GM12875 (cell line): Measurements from ENCODE around the gene IGFL3.

Experiments
- H3K4me3 ChIP-seq: one replicate; pipeline ENCODE4 v1.5.1; 2011; ENCODE audit warnings: low read depth, low read length, control low read depth
- CTCF ChIP-seq: IDR thresholded peaks from 2 replicates; pipeline ENCODE4 v1.5.1; 2011; ENCODE audit warnings: low read depth, mild to moderate bottlenecking, control low read depth, inconsistent platforms, low read length, moderate library complexity, borderline replicate concordance; ENCODE audit not compliant: insufficient read depth

IGFL3 gene

GRCh38 chr19:46150606-46151005 is 26.1 kb upstream of the IGFL3 start:
- no peak overlapping the region for H3K4me3 ChIP-seq
- TF ChIP-seq CTCF = no peak

- no peak within 1 kb of the TSS for H3K4me3 ChIP-seq
- TF ChIP-seq CTCF = no peak
Observed at GRCh38 chr19:46147791-46148288, 23.4 kb upstream of the IGFL3 start, which contains the start of gene IGFL2. Gene IGFL2 (plus strand): TSS chr19:46148238. CDS start chr19:46148279, 41 bp downstream.

DNA sequence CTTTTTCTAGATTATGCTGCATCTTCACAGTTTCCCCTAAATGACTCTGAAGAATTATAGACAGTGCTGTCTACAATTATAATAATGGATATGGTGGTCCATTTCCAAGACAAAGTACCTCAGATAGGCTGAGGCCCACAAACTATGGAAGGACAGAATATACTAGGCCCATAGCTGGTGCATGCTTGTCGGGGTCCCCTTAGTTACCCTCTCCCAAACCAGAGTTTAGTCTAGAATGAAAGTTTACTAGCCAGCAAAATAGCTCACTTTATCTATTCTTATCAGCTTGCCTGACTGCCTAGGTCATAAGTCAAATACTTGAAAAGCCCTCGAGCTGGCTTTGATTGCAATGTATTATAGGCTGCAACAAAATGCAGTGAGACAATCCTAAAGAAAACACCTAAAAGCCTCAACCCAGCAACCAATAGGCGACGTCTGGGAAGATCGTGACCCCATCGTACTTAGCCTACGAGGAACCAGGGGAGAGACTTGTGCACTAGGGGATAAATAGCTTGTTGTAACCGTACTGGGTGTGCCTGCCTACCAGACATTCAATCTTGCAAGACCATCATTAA is 22.8 kb upstream of the IGFL3 start:
- H3K4me3 ChIP-seq = no peak overlapping the region
- no peak for TF ChIP-seq CTCF

DNA sequence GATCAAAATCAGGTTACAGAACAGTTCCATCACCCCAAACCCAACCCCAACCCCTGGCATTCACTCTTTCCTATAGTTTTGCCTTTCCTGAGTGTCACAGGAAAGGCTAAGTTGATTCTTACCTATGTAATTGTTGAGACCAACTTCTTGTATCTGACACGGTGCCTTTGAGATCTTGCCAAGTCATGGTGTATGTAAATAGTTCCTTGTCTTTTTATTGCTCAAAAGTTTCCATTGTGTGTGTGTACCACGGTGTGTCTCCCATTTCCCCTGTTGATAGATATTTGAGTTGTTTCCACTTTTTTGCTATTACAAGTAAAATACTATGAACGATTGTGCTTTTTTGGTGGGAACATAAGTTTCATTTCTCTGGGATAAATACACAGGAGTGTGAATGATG is 20.3 kb upstream of the IGFL3 start:
- no peak overlapping the region for H3K4me3 ChIP-seq
- no peak for TF ChIP-seq CTCF

GRCh38 chr19:46142294-46142693 is 17.8 kb upstream of the IGFL3 start:
- no peak for TF ChIP-seq CTCF
- H3K4me3 ChIP-seq = no peak overlapping the region

DNA sequence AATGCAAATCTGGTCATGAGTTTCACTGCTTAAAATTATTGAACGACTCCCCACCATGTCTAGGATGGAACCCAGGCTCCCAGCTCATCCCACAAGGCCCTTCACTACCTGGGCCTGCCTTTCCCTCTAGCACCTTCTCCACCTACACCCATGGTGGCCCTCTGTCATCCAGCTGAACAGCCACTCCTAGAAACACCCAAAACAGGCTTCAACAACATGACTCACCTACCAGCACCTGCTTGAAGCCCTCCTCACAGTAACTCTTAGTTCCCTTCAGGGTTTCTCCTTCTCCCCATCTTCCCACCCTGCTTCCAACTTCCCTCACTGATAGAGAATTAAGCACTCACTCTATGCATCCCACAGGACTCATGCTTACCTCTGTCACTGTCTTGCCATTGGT is 16.9 kb upstream of the IGFL3 start:
- H3K4me3 ChIP-seq = no peak overlapping the region
- TF ChIP-seq CTCF = no peak

GRCh38 chr19:46137915-46138473 is 13.5 kb upstream of the IGFL3 start:
- H3K4me3 ChIP-seq = no peak overlapping the region
- TF ChIP-seq CTCF = no peak
